Measurements from ENCODE around the gene LIAS.

- no peak for TF ChIP-seq CTCF (IDR thresholded peaks at IDR 0.05)
- no peak for TF ChIP-seq POLR2A (IDR thresholded peaks at IDR 0.05)
These were observed 31.2 kb upstream of the LIAS start for GRCh38 chr4:39427520-39428114.

Measured in body of pancreas (tissue), 4 donors.